HepG2 (cell line): ENCODE data around the gene NRL. TPM values are rescaled to one million over a fixed set of nuclear protein-coding genes. Genes with fewer than 3 reads are reported as not detected.

Experiments used
- ARNTL ChIP-seq: sonication (generic); formaldehyde crosslinking; IDR thresholded peaks from 2 replicates; pipeline ENCODE4 v1.4.0; 2020; ENCODE audit warnings: mild to moderate bottlenecking, missing genetic modification reagents
- BCL6 ChIP-seq: IDR thresholded peaks from 2 replicates; pipeline ENCODE4 v1.6.1; 2016; ENCODE audit warnings: missing genetic modification reagents, missing compliant biosample characterization
- GABPA ChIP-seq, 2 experiments: IDR thresholded peaks; 2 replicates each; pipeline ENCODE4 v1.6.1; 2011 to 2016; ENCODE audit warnings: low read depth in 2 of 2, low read length in 1 of 2, missing biosample characterization in 1 of 2, missing genetic modification characterization in 1 of 2
- NR1H2 ChIP-seq: sonication (generic); formaldehyde crosslinking; IDR thresholded peaks from 2 replicates; pipeline ENCODE4 v1.8.1; 2022; ENCODE audit warnings: low read depth, missing genetic modification reagents, borderline replicate concordance
- SIN3A ChIP-seq: IDR thresholded peaks from 2 replicates; pipeline ENCODE4 v1.6.1; 2011; ENCODE audit warnings: low read depth, mild to moderate bottlenecking, control low read depth, low read length, borderline replicate concordance
- SIN3B ChIP-seq: fragments of 150-350 bp; IDR thresholded peaks from 2 replicates; pipeline ENCODE4 v1.6.1; 2014; ENCODE audit warnings: low read length
- SRSF1 ChIP-seq: fragments of 200-400 bp; formaldehyde crosslinking; optimal IDR thresholded peaks from 2 replicates; pipeline ENCODE3; 2017; ENCODE audit warnings: mild to moderate bottlenecking, low read depth, low read length, moderate library complexity
- ZBTB7B ChIP-seq: sonication (generic); formaldehyde crosslinking; IDR thresholded peaks from 2 replicates; pipeline ENCODE4 v1.4.0; 2020; ENCODE audit warnings: missing genetic modification reagents
- ZNF143 ChIP-seq: sonication (generic); formaldehyde crosslinking; IDR thresholded peaks from 2 replicates; pipeline ENCODE4 v1.4.0; 2020; ENCODE audit warnings: missing genetic modification reagents
- ZNF180 ChIP-seq: sonication (generic); formaldehyde crosslinking; IDR thresholded peaks from 2 replicates; pipeline ENCODE4 v1.4.0; 2020; ENCODE audit warnings: low read depth, missing genetic modification reagents, borderline replicate concordance
- ZNF260 ChIP-seq: sonication (generic); formaldehyde crosslinking; IDR thresholded peaks from 2 replicates; pipeline ENCODE4 v1.4.0; 2020; ENCODE audit warnings: missing genetic modification reagents, low read depth, mild to moderate bottlenecking, borderline replicate concordance
- polyA plus RNA-seq, 8 experiments: library from polyadenylated mRNA; depleted of rRNA in 3 of 8; stranded (reverse) in 7 of 8; unstranded in 1 of 8; fragments of >200 nt; fragmentation: Illumina TruSeq in 4 of 8; extraction: Trizol in 4 of 8; gene quantifications; 2 replicates each; pipeline versions ENCODE4 v1.2.1 to v1.2.3, GENCODE V29; 2011 to 2016; ENCODE audit warnings: low read depth in 4 of 8, missing spikeins in 1 of 8, mixed read lengths in 1 of 8; ENCODE audit not compliant: insufficient read depth in 1 of 8
- total RNA-seq, 5 experiments: library from RNA; depleted of rRNA; stranded (reverse); fragments of >200 nt; fragmentation: Illumina TruSeq; extraction: Trizol; gene quantifications; 2 replicates each; pipeline ENCODE4 v1.2.3, GENCODE V29; 2016; ENCODE audit warnings: low read depth in 1 of 5
- TF ChIP-seq, protein P1 (sequence below): IDR thresholded peaks from 2 replicates; pipeline ENCODE4 v1.6.1; 2012; ENCODE audit warnings: inconsistent platforms
- TF ChIP-seq, protein P2 (sequence below): sonication (generic); formaldehyde crosslinking; IDR thresholded peaks from 2 replicates; pipeline ENCODE4 v1.9.0; 2021; ENCODE audit warnings: missing genetic modification reagents, borderline replicate concordance
- TF ChIP-seq, protein P3 (sequence below): sonication (generic); formaldehyde crosslinking; IDR thresholded peaks from 2 replicates; pipeline ENCODE4 v1.5.0; 2020; ENCODE audit warnings: mild to moderate bottlenecking, missing genetic modification reagents, borderline replicate concordance
- TF ChIP-seq, protein P4 (sequence below), 2 experiments: sonication (generic) in 1 of 2; formaldehyde crosslinking in 1 of 2; IDR thresholded peaks; 2 replicates each; pipeline versions ENCODE4 v1.5.1 to v1.6.1; 2011 to 2020; ENCODE audit warnings: borderline replicate concordance in 1 of 2, low read depth in 1 of 2, low read length in 1 of 2, mild to moderate bottlenecking in 1 of 2, missing genetic modification reagents in 1 of 2, moderate library complexity in 1 of 2
- TF ChIP-seq, protein P5 (sequence below): sonication (generic); formaldehyde crosslinking; IDR thresholded peaks from 2 replicates; pipeline ENCODE4 v1.5.0; 2020; ENCODE audit warnings: mild to moderate bottlenecking, missing genetic modification reagents, borderline replicate concordance
- TF ChIP-seq, protein P6 (sequence below): sonication (generic); formaldehyde crosslinking; conservative IDR thresholded peaks from 2 replicates; pipeline ENCODE4 v1.4.0; 2020; ENCODE audit warnings: missing genetic modification reagents

NRL gene
- total and polyA plus RNA-seq, 2 of the 13 experiments (the other 11 are each of a cell fraction or from before 2014, with no cell fraction given) = 2.5 to 4.7 TPM

DNA sequence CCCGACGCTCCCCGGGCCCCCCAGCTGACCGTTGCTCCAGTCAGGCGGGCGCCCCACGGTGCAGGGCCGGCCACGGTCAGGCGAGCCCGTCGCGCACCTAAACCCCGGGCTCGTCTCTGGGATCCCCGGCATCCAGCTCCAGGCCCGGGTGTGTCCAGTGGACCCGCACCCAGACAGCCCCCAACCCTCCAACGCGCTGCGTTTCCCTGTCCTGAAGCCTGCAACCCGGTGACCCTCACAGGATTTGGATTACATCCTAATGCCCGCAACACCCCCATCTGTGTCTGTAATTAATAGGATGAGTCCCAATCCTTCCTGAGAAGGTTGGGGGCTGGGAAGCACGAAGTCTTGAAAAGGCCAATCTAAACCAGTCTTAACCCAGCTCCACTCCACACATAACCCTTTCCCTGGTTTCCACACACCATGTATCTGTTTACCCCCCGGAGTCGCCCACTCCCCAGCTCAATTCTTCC lies 33.0 kb downstream of the NRL start (continued):
- TF ChIP-seq GABPA (IDR thresholded peaks at IDR 0.05; ENCODE audit: low read depth, low read length) (no peak), GABPA (CRISPR knock-in tag; IDR thresholded peaks at IDR 0.05; ENCODE audit: low read depth) (no peak), ZNF260 (no peak), SIN3A (0 out of 2 replicates have a peak, but pooled peaks have one; percentile 5), SIN3B (no peak), ZNF180 (CRISPR knock-in tag) (no peak; the same call in none of the 2 replicates), ARNTL (CRISPR knock-in tag) (0 out of 2 replicates have a peak, but pooled peaks have one; percentile 8), SRSF1 (no peak), ZNF143 (CRISPR knock-in tag) (0 out of 2 replicates have a peak, but pooled peaks have one; percentile 33), BCL6 (CRISPR knock-in tag) (peak; percentile 77), ZBTB7B (CRISPR knock-in tag) (peak; percentile 14), NR1H2 (peak; percentile 41; the same call in 1 of the 2 replicates)
- TF ChIP-seq, protein P1, sequence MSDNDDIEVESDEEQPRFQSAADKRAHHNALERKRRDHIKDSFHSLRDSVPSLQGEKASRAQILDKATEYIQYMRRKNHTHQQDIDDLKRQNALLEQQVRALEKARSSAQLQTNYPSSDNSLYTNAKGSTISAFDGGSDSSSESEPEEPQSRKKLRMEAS = no peak
- TF ChIP-seq, protein P2, sequence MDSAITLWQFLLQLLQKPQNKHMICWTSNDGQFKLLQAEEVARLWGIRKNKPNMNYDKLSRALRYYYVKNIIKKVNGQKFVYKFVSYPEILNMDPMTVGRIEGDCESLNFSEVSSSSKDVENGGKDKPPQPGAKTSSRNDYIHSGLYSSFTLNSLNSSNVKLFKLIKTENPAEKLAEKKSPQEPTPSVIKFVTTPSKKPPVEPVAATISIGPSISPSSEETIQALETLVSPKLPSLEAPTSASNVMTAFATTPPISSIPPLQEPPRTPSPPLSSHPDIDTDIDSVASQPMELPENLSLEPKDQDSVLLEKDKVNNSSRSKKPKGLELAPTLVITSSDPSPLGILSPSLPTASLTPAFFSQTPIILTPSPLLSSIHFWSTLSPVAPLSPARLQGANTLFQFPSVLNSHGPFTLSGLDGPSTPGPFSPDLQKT (CRISPR knock-in tag) = 0 out of 2 replicates have a peak, but pooled peaks have one; percentile 32
- TF ChIP-seq, protein P3, sequence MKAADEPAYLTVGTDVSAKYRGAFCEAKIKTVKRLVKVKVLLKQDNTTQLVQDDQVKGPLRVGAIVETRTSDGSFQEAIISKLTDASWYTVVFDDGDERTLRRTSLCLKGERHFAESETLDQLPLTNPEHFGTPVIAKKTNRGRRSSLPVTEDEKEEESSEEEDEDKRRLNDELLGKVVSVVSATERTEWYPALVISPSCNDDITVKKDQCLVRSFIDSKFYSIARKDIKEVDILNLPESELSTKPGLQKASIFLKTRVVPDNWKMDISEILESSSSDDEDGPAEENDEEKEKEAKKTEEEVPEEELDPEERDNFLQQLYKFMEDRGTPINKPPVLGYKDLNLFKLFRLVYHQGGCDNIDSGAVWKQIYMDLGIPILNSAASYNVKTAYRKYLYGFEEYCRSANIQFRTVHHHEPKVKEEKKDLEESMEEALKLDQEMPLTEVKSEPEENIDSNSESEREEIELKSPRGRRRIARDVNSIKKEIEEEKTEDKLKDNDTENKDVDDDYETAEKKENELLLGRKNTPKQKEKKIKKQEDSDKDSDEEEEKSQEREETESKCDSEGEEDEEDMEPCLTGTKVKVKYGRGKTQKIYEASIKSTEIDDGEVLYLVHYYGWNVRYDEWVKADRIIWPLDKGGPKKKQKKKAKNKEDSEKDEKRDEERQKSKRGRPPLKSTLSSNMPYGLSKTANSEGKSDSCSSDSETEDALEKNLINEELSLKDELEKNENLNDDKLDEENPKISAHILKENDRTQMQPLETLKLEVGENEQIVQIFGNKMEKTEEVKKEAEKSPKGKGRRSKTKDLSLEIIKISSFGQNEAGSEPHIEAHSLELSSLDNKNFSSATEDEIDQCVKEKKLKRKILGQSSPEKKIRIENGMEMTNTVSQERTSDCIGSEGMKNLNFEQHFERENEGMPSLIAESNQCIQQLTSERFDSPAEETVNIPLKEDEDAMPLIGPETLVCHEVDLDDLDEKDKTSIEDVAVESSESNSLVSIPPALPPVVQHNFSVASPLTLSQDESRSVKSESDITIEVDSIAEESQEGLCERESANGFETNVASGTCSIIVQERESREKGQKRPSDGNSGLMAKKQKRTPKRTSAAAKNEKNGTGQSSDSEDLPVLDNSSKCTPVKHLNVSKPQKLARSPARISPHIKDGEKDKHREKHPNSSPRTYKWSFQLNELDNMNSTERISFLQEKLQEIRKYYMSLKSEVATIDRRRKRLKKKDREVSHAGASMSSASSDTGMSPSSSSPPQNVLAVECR = no peak
- TF ChIP-seq, protein P4, sequence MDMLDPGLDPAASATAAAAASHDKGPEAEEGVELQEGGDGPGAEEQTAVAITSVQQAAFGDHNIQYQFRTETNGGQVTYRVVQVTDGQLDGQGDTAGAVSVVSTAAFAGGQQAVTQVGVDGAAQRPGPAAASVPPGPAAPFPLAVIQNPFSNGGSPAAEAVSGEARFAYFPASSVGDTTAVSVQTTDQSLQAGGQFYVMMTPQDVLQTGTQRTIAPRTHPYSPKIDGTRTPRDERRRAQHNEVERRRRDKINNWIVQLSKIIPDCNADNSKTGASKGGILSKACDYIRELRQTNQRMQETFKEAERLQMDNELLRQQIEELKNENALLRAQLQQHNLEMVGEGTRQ (IDR thresholded peaks at IDR 0.05; ENCODE audit: low read depth, low read length) = no peak
- TF ChIP-seq, protein P4 (CRISPR knock-in tag; IDR thresholded peaks at IDR 0.05; ENCODE audit: borderline replicate concordance) = no peak
- TF ChIP-seq, protein P5, sequence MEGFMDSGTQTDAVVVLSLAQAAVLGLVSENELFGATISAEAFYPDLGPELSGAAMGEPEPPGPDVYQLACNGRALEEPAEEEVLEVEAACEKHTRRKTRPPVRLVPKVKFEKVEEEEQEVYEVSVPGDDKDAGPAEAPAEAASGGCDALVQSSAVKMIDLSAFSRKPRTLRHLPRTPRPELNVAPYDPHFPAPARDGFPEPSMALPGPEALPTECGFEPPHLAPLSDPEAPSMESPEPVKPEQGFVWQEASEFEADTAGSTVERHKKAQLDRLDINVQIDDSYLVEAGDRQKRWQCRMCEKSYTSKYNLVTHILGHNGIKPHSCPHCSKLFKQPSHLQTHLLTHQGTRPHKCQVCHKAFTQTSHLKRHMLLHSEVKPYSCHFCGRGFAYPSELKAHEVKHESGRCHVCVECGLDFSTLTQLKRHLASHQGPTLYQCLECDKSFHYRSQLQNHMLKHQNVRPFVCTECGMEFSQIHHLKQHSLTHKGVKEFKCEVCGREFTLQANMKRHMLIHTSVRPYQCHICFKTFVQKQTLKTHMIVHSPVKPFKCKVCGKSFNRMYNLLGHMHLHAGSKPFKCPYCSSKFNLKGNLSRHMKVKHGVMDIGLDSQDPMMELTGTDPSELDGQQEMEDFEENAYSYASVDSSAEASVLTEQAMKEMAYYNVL (CRISPR knock-in tag) = no peak
- TF ChIP-seq, protein P6, sequence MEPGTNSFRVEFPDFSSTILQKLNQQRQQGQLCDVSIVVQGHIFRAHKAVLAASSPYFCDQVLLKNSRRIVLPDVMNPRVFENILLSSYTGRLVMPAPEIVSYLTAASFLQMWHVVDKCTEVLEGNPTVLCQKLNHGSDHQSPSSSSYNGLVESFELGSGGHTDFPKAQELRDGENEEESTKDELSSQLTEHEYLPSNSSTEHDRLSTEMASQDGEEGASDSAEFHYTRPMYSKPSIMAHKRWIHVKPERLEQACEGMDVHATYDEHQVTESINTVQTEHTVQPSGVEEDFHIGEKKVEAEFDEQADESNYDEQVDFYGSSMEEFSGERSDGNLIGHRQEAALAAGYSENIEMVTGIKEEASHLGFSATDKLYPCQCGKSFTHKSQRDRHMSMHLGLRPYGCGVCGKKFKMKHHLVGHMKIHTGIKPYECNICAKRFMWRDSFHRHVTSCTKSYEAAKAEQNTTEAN (CRISPR knock-in tag) = no peak
